Activated B cell treated with CpG ODN at 0.5 μM for 24 hours (primary cell): ENCODE results near the gene TRPT1. TPM values are rescaled to one million over a fixed set of nuclear protein-coding genes. Genes with fewer than 3 reads are reported as not detected.
A peak's percentile ranks its signal among the peaks of the same experiment; 100 is the strongest.

Experiments used
- ATAC-seq: fragments of 200-7000 bp; cut with Tn5 transposase; one replicate; pipeline ENCODE4 v1.10.0; 2021; ENCODE audit warnings: low read depth, mild to moderate bottlenecking, moderate library complexity
- CTCF ChIA-PET: fragments of 350-600 bp; sonication (Branson Sonifier 250); formaldehyde crosslinking; loops from one replicate; lab custom pipeline; 2021; ENCODE audit warnings: antibody characterized with exemption; lab: Charles Lee
- POLR2A ChIA-PET: fragments of 350-600 bp; sonication (Branson Sonifier 250); formaldehyde crosslinking; loops from one replicate; lab custom pipeline; 2021; ENCODE audit warnings: antibody characterized with exemption; lab: Charles Lee
- DNase-seq: peaks from one replicate; pipeline ENCODE4 v3.0.0; 2022
- H3K27ac Mint-ChIP-seq: one replicate; pipeline ENCODE4 v1.8.0; 2020; ENCODE audit warnings: mixed read lengths
- H3K27me3 Mint-ChIP-seq: one replicate; pipeline ENCODE4 v1.8.0; 2021; ENCODE audit warnings: mixed read lengths
- H3K36me3 Mint-ChIP-seq: one replicate; pipeline ENCODE4 v1.8.0; 2021; ENCODE audit warnings: low read depth, mixed read lengths
- H3K4me1 Mint-ChIP-seq: one replicate; pipeline ENCODE4 v1.8.0; 2021; ENCODE audit warnings: mixed read lengths
- H3K4me3 Mint-ChIP-seq: one replicate; pipeline ENCODE4 v1.8.0; 2020; ENCODE audit warnings: mild to moderate bottlenecking, mixed read lengths
- H3K9me3 Mint-ChIP-seq: one replicate; pipeline ENCODE4 v1.8.0; 2020; ENCODE audit warnings: mixed read lengths
- intact Hi-C: fragments of 100-400 bp; cut with micrococcal nuclease; formaldehyde crosslinking; loops from one replicate; pipeline ENCODE4 v1.15.1; 2024
- total RNA-seq: library from RNA; stranded (reverse); gene quantifications from 2 replicates; pipeline ENCODE4 v1.2.3, GENCODE V29; 2022
- TF ChIP-seq, protein P1 (sequence below): fragments of 200-600 bp; IDR thresholded peaks from one replicate; pipeline ENCODE4 v1.8.0; 2022; ENCODE audit warnings: antibody characterized with exemption, mild to moderate bottlenecking

The TRPT1 gene
- total RNA-seq, 1 donor from 2014 or later, result 50.6 TPM

- ChIA-PET CTCF (interaction anchor here (0.9 to 2.9 kb wide), 9 partner anchors 9 to 105 kb away, joined by 3 to 14 read pairs (median 6); partner anchors contain the start of genes ESRRA, FERMT3 and FKBP2), POLR2A (interaction anchor here (1.0 to 2.8 kb wide), 11 partner anchors 9 to 63 kb away, joined by 3 to 15 read pairs (median 5); partner anchors contain the start of genes DNAJC4, ESRRA, FKBP2 and STIP1)
- TF ChIP-seq, protein P1, sequence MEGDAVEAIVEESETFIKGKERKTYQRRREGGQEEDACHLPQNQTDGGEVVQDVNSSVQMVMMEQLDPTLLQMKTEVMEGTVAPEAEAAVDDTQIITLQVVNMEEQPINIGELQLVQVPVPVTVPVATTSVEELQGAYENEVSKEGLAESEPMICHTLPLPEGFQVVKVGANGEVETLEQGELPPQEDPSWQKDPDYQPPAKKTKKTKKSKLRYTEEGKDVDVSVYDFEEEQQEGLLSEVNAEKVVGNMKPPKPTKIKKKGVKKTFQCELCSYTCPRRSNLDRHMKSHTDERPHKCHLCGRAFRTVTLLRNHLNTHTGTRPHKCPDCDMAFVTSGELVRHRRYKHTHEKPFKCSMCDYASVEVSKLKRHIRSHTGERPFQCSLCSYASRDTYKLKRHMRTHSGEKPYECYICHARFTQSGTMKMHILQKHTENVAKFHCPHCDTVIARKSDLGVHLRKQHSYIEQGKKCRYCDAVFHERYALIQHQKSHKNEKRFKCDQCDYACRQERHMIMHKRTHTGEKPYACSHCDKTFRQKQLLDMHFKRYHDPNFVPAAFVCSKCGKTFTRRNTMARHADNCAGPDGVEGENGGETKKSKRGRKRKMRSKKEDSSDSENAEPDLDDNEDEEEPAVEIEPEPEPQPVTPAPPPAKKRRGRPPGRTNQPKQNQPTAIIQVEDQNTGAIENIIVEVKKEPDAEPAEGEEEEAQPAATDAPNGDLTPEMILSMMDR, result no peak
- Mint-ChIP-seq H3K9me3 (no peaks in the 10 kb centered on the region), H3K36me3 (peaks cover 6% of the 10 kb centered on the region), H3K27me3 (no peaks in the 10 kb centered on the region), H3K27ac (no peak overlapping the region), H3K4me3 (no peak overlapping the region), H3K4me1 (peaks cover 27% of the 10 kb centered on the region)
- ATAC-seq (no peak), DNase-seq (no peak)
- intact Hi-C loops, result loop anchor here (10.0 kb wide), 1 partner anchor 525 kb away; the partner anchor contains the start of gene SF1
Measured at GRCh38 chr11:64249563-64250414, 23.8 kb upstream of the TRPT1 start.

- CTCF ChIA-PET, result interaction anchor here (0.9 to 2.1 kb wide), 6 partner anchors 8 to 52 kb away, joined by 3 to 14 read pairs (median 6); partner anchors contain the start of genes FERMT3 and FKBP2
- POLR2A ChIA-PET, result interaction anchor here (1.4 to 2.6 kb wide), 3 partner anchors 8 to 62 kb away, joined by 3 to 14 read pairs (median 9); partner anchors contain the start of genes FKBP2 and STIP1
- H3K27me3 Mint-ChIP-seq, result no peaks in the 10 kb centered on the region
- peak overlapping the region; percentile 32 for H3K4me3 Mint-ChIP-seq
- DNase-seq (no peak), ATAC-seq (no peak)
- peaks cover 29% of the 10 kb centered on the region for H3K4me1 Mint-ChIP-seq
- H3K9me3 Mint-ChIP-seq, result no peaks in the 10 kb centered on the region
- H3K36me3 Mint-ChIP-seq, result peaks cover 9% of the 10 kb centered on the region
- intact Hi-C loops, result loop anchor here (10.0 kb wide), 1 partner anchor 526 kb away; the partner anchor contains the start of gene SF1
- H3K27ac Mint-ChIP-seq, result no peak overlapping the region
- TF ChIP-seq, protein P1, result no peak
Measured at GRCh38 chr11:64249038-64249437, 23.1 kb upstream of the TRPT1 start.

DNA sequence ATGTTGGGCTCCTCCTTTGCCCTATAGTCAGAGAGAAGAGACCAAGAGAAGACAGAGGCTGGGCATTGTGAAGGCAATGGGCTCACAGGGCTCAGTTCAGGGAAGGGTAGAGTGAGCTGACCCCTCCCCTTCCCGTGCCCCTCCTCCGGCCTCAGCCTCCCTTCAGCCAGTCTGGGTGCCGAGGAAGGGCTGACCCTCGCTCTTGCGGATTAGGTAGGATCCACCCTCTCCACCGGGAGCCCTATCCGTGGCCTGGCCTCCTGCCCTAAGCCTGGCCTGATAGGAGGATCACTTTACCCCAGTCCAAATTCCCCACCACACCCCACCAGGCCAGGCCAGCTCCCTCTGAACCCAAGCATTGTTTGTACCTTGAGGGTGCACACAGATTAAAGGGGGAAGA, 22.6 kb upstream of the TRPT1 start:
- no peak for DNase-seq
- no peaks in the 10 kb centered on the region for H3K27me3 Mint-ChIP-seq

GRCh38 chr11:64247729-64248531, 21.9 kb upstream of the TRPT1 start:
- H3K27ac Mint-ChIP-seq, result peak overlapping the region; percentile 30
- H3K36me3 Mint-ChIP-seq, result peaks cover 19% of the 10 kb centered on the region
- peak overlapping the region; percentile 74 for H3K4me3 Mint-ChIP-seq
- TF ChIP-seq, protein P1, result no peak
- CTCF ChIA-PET, result interaction anchor here (6.2 kb wide), 1 partner anchor 42 kb away, joined by 37 read pairs; the partner anchor contains the start of gene FERMT3
- peaks cover 39% of the 10 kb centered on the region for H3K4me1 Mint-ChIP-seq
- H3K27me3 Mint-ChIP-seq, result no peaks in the 10 kb centered on the region
- ATAC-seq, result no peak
- no peaks in the 10 kb centered on the region for H3K9me3 Mint-ChIP-seq
- DNase-seq, result no peak
- POLR2A ChIA-PET, result interaction anchor here (0.8 to 8.7 kb wide), 5 partner anchors 18 to 42 kb away, joined by 3 to 127 read pairs (median 19); partner anchors contain the start of genes BAD, DNAJC4, FERMT3 and NUDT22
- intact Hi-C loops, result loop anchor here (10.0 kb wide), 1 partner anchor 527 kb away; the partner anchor contains the start of gene SF1

More for the DNA sequence above, 22.6 kb upstream of the TRPT1 start:
- H3K4me1 Mint-ChIP-seq, result peaks cover 32% of the 10 kb centered on the region
- H3K36me3 Mint-ChIP-seq, result peaks cover 13% of the 10 kb centered on the region
- ATAC-seq, result no peak
- CTCF ChIA-PET, result interaction anchor here (1.9 kb wide), 1 partner anchor 44 kb away, joined by 14 read pairs; no protein-coding TSS in a partner anchor
- peak overlapping the region; percentile 11 for H3K4me3 Mint-ChIP-seq
- POLR2A ChIA-PET, result interaction anchor here (1.4 kb wide), 1 partner anchor 9 kb away, joined by 3 read pairs; no protein-coding TSS in a partner anchor
- intact Hi-C loops, result loop anchor here (10.0 kb wide), 1 partner anchor 526 kb away; the partner anchor contains the start of gene SF1
- TF ChIP-seq, protein P1, result no peak
- no peaks in the 10 kb centered on the region for H3K9me3 Mint-ChIP-seq
- H3K27ac Mint-ChIP-seq, result peak overlapping the region; percentile 30
